ENCODE measurements around the gene CD4.
"Not testable (repeated sequence)": the region's sequence is repeated elsewhere in the genome, so short reads cannot be mapped to it uniquely, and the experiment has no call there.

The CD4 gene

GRCh38 chr12:6865307-6865706 is 76.0 kb downstream of the CD4 start:
- not testable (repeated sequence) for H3K23ac ChIP-seq (ENCODE audit: low read length); H3K27ac ChIP-seq (ENCODE audit: low read depth, low read length); H3K4me2 ChIP-seq (ENCODE audit: low read length); H3K56ac ChIP-seq (ENCODE audit: low read length); H3K4me3 ChIP-seq (ENCODE audit: low read length); H2AK5ac ChIP-seq (ENCODE audit: low read length); H3K18ac ChIP-seq (ENCODE audit: low read length); H2BK120ac ChIP-seq (ENCODE audit: low read depth, low read length); H3K9ac ChIP-seq (ENCODE audit: low read length); H4K8ac ChIP-seq (ENCODE audit: low read depth, low read length); H4K5ac ChIP-seq (ENCODE audit: low read length); H3K79me1 ChIP-seq (ENCODE audit: low read length); H3K4ac ChIP-seq (ENCODE audit: low read depth, low read length); H3K4me1 ChIP-seq (ENCODE audit: control insufficient read depth, low read depth, low read length); H3K27me3 ChIP-seq (ENCODE audit: insufficient read depth, low read length, poor library complexity); H2BK5ac ChIP-seq (ENCODE audit: low read length); DNase-seq; H2BK15ac ChIP-seq (replicated peaks; ENCODE audit: low read depth)
- Histone ChIP-seq H3K36me3 (ENCODE audit: control insufficient read depth, insufficient read depth, low read length) (peaks cover 18% of the 10 kb centered on the region), H3K79me2 (ENCODE audit: control insufficient read depth, insufficient read depth, low read length) (peaks cover 16% of the 10 kb centered on the region)
- WGBS (ENCODE audit: extremely low coverage, insufficient coverage, low lambda C conversion rate): no CpG with 5 or more reads among the region's 5 CpGs

- H3K18ac ChIP-seq (ENCODE audit: low read length): no peak overlapping the region
- H4K5ac ChIP-seq (ENCODE audit: low read length): no peak overlapping the region
- H3K27ac ChIP-seq (ENCODE audit: low read depth, low read length): no peak overlapping the region
- H2AK5ac ChIP-seq (ENCODE audit: low read length): no peak overlapping the region
- peaks cover 16% of the 10 kb centered on the region for H3K79me2 ChIP-seq (ENCODE audit: control insufficient read depth, insufficient read depth, low read length)
- peak overlapping the region; percentile 48 for H3K23ac ChIP-seq (ENCODE audit: low read length)
- no peak overlapping the region for H2BK5ac ChIP-seq (ENCODE audit: low read length)
- WGBS (ENCODE audit: extremely low coverage, insufficient coverage, low lambda C conversion rate): no CpG with 5 or more reads among the region's 19 CpGs
- DNase-seq: no peak
- H3K56ac ChIP-seq (ENCODE audit: low read length): peak overlapping the region; percentile 90
- H3K4me2 ChIP-seq (ENCODE audit: low read length): peak overlapping the region; percentile 74
- H3K9ac ChIP-seq (ENCODE audit: low read length): peak overlapping the region; percentile 79
- H3K27me3 ChIP-seq (ENCODE audit: insufficient read depth, low read length, poor library complexity): no peaks in the 10 kb centered on the region
- no peak overlapping the region for H3K4me3 ChIP-seq (ENCODE audit: low read length)
- peak overlapping the region; percentile 39 for H3K4ac ChIP-seq (ENCODE audit: low read depth, low read length)
- H3K79me1 ChIP-seq (ENCODE audit: low read length): peaks cover 13% of the 10 kb centered on the region
- peaks cover 4% of the 10 kb centered on the region for H3K4me1 ChIP-seq (ENCODE audit: control insufficient read depth, low read depth, low read length)
- peaks cover 10% of the 10 kb centered on the region for H3K36me3 ChIP-seq (ENCODE audit: control insufficient read depth, insufficient read depth, low read length)
- H2BK120ac ChIP-seq (ENCODE audit: low read depth, low read length): no peak overlapping the region
- no peak overlapping the region for H2BK15ac ChIP-seq (replicated peaks; ENCODE audit: low read depth)
- H4K8ac ChIP-seq (ENCODE audit: low read depth, low read length): no peak overlapping the region
Observed at GRCh38 chr12:6866163-6866919, 77.0 kb downstream of the CD4 start.

DNA sequence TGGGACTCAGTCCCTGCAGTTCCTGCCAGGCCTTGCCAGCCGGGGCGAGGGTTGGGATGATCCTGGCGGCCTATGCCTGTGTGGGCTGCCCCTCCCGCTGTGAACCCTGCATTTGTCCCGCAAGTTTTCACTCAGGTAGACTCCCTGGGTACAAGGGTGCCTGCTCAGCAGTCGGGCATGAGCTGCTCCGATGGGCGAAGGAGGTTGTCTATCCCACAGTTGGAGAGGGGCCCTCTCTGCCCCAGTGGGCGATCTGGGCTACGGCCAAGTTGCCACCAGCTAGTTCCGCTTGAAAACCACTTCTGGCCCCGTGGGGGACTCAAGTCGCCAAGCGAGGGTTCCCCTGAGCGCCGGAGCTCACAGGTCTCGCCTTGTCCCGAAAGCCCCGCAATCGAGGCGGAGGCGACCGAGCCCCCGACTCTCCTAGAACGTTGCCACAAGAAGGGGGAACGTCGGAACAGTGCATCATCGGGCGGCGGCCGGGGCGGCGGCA is 77.6 kb downstream of the CD4 start:
- H2BK120ac ChIP-seq (ENCODE audit: low read depth, low read length): no peak overlapping the region
- H3K9ac ChIP-seq (ENCODE audit: low read length): peak overlapping the region; percentile 79
- no peak overlapping the region for H2AK5ac ChIP-seq (ENCODE audit: low read length)
- H3K4ac ChIP-seq (ENCODE audit: low read depth, low read length): peak overlapping the region; percentile 39
- no peak overlapping the region for H2BK15ac ChIP-seq (replicated peaks; ENCODE audit: low read depth)
- H4K8ac ChIP-seq (ENCODE audit: low read depth, low read length): no peak overlapping the region
- peaks cover 17% of the 10 kb centered on the region for H3K79me2 ChIP-seq (ENCODE audit: control insufficient read depth, insufficient read depth, low read length)
- peak overlapping the region; percentile 90 for H3K56ac ChIP-seq (ENCODE audit: low read length)
- no CpG with 5 or more reads among the region's 33 CpGs for WGBS (ENCODE audit: extremely low coverage, insufficient coverage, low lambda C conversion rate)
- H4K5ac ChIP-seq (ENCODE audit: low read length): no peak overlapping the region
- H3K36me3 ChIP-seq (ENCODE audit: control insufficient read depth, insufficient read depth, low read length): peaks cover 10% of the 10 kb centered on the region
- H3K4me2 ChIP-seq (ENCODE audit: low read length): peak overlapping the region; percentile 74
- H3K4me1 ChIP-seq (ENCODE audit: control insufficient read depth, low read depth, low read length): peaks cover 5% of the 10 kb centered on the region
- H3K23ac ChIP-seq (ENCODE audit: low read length): peak overlapping the region; percentile 48
- peaks cover 15% of the 10 kb centered on the region for H3K79me1 ChIP-seq (ENCODE audit: low read length)
- no peak overlapping the region for H3K27ac ChIP-seq (ENCODE audit: low read depth, low read length)
- peak overlapping the region; percentile 41 for H3K18ac ChIP-seq (ENCODE audit: low read length)
- no peak overlapping the region for H2BK5ac ChIP-seq (ENCODE audit: low read length)
- DNase-seq: no peak
- peak overlapping the region; percentile 46 for H3K4me3 ChIP-seq (ENCODE audit: low read length)
- no peaks in the 10 kb centered on the region for H3K27me3 ChIP-seq (ENCODE audit: insufficient read depth, low read length, poor library complexity)

DNA sequence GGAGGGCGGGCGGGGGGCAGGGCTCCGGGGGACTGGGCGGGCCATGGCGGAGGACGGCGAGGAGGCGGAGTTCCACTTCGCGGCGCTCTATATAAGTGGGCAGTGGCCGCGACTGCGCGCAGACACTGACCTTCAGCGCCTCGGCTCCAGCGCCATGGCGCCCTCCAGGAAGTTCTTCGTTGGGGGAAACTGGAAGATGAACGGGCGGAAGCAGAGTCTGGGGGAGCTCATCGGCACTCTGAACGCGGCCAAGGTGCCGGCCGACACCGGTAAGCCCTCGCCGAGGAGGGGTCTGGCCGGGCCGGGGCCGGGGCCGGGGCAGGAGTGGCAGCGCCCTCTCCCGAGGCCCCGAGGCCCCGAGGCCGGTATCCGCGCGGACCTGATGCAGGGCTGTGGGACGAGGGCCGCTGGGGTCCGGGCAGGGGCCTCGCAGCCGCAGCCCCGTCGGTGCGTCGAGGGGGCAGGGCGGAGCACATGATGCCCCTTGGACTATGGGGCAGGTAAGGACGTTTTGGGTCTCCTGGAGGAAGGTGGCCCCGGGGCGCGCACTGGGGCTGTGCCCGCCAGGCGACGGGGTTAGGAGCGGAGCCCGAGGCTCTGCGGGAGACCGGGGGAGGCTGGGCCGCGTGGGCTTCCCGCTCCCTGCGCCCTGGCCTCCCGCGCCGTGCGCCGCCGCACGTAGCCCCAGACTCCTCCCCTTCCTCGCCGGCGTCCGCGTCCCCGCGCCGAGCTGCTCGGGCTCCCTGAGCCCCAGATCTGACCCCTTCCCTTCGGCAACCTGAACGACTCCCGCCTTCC is 78.3 kb downstream of the CD4 start, which contains the start of gene TPI1:
TPI1 (plus strand) TSS at position 119 of the 798 bp plus-strand sequence; CDS start at position 155, 36 bp downstream.
- Histone ChIP-seq H3K4me1 (ENCODE audit: control insufficient read depth, low read depth, low read length) (peaks cover 5% of the 10 kb centered on the region), H2AK5ac (ENCODE audit: low read length) (peak within 1 kb of the TSS; percentile 55), H4K8ac (ENCODE audit: low read depth, low read length) (peak within 1 kb of the TSS; percentile 7), H3K79me1 (ENCODE audit: low read length) (peaks cover 15% of the 10 kb centered on the region), H3K4ac (ENCODE audit: low read depth, low read length) (peak within 1 kb of the TSS; percentile 83), H3K4me2 (ENCODE audit: low read length) (peak within 1 kb of the TSS; percentile 99), H4K5ac (ENCODE audit: low read length) (no peak within 1 kb of the TSS), H2BK15ac (replicated peaks; ENCODE audit: low read depth) (no peak within 1 kb of the TSS), H3K36me3 (ENCODE audit: control insufficient read depth, insufficient read depth, low read length) (peaks cover 10% of the 10 kb centered on the region), H3K27me3 (ENCODE audit: insufficient read depth, low read length, poor library complexity) (no peaks in the 10 kb centered on the region), H3K27ac (ENCODE audit: low read depth, low read length) (peak within 1 kb of the TSS; percentile 82), H2BK5ac (ENCODE audit: low read length) (peak within 1 kb of the TSS; percentile 81), H3K18ac (ENCODE audit: low read length) (peak within 1 kb of the TSS; percentile 91), H3K9ac (ENCODE audit: low read length) (peak within 1 kb of the TSS; percentile 100), H2BK120ac (ENCODE audit: low read depth, low read length) (no peak within 1 kb of the TSS), H3K4me3 (ENCODE audit: low read length) (peak within 1 kb of the TSS; percentile 93), H3K23ac (ENCODE audit: low read length) (peak within 1 kb of the TSS; percentile 91), H3K79me2 (ENCODE audit: control insufficient read depth, insufficient read depth, low read length) (peaks cover 17% of the 10 kb centered on the region), H3K56ac (ENCODE audit: low read length) (peak within 1 kb of the TSS; percentile 97)
- WGBS (ENCODE audit: extremely low coverage, insufficient coverage, low lambda C conversion rate): no CpG with 5 or more reads among the region's 86 CpGs
- DNase-seq: peak; percentile 80

GRCh38 chr12:6868211-6869048 is 79.1 kb downstream of the CD4 start:
- Histone ChIP-seq H3K4me1 (ENCODE audit: control insufficient read depth, low read depth, low read length) (peaks cover 5% of the 10 kb centered on the region), H2BK5ac (ENCODE audit: low read length) (no peak overlapping the region), H4K8ac (ENCODE audit: low read depth, low read length) (no peak overlapping the region), H3K4ac (ENCODE audit: low read depth, low read length) (no peak overlapping the region), H3K56ac (ENCODE audit: low read length) (peak overlapping the region; percentile 97), H2AK5ac (ENCODE audit: low read length) (no peak overlapping the region), H3K79me2 (ENCODE audit: control insufficient read depth, insufficient read depth, low read length) (peaks cover 19% of the 10 kb centered on the region), H2BK120ac (ENCODE audit: low read depth, low read length) (no peak overlapping the region), H3K27me3 (ENCODE audit: insufficient read depth, low read length, poor library complexity) (no peaks in the 10 kb centered on the region), H3K4me2 (ENCODE audit: low read length) (peak overlapping the region; percentile 99), H3K79me1 (ENCODE audit: low read length) (peaks cover 15% of the 10 kb centered on the region), H3K23ac (ENCODE audit: low read length) (peak overlapping the region; percentile 91), H4K5ac (ENCODE audit: low read length) (no peak overlapping the region), H3K36me3 (ENCODE audit: control insufficient read depth, insufficient read depth, low read length) (peaks cover 7% of the 10 kb centered on the region), H3K27ac (ENCODE audit: low read depth, low read length) (peak overlapping the region; percentile 82), H3K4me3 (ENCODE audit: low read length) (peak overlapping the region; percentile 93), H2BK15ac (replicated peaks; ENCODE audit: low read depth) (no peak overlapping the region), H3K18ac (ENCODE audit: low read length) (no peak overlapping the region), H3K9ac (ENCODE audit: low read length) (peak overlapping the region; percentile 100)
- DNase-seq: peak; percentile 53
- WGBS (ENCODE audit: extremely low coverage, insufficient coverage, low lambda C conversion rate): no CpG with 5 or more reads among the region's 22 CpGs
